ENCODE data around the gene ITGA7. TPM values are rescaled to one million over a fixed set of nuclear protein-coding genes. Genes with fewer than 3 reads are reported as not detected.

ITGA7 gene
- total and polyA plus RNA-seq, 8 donors, result 10.3 to 62.4 (median 20.7) TPM

DNA sequence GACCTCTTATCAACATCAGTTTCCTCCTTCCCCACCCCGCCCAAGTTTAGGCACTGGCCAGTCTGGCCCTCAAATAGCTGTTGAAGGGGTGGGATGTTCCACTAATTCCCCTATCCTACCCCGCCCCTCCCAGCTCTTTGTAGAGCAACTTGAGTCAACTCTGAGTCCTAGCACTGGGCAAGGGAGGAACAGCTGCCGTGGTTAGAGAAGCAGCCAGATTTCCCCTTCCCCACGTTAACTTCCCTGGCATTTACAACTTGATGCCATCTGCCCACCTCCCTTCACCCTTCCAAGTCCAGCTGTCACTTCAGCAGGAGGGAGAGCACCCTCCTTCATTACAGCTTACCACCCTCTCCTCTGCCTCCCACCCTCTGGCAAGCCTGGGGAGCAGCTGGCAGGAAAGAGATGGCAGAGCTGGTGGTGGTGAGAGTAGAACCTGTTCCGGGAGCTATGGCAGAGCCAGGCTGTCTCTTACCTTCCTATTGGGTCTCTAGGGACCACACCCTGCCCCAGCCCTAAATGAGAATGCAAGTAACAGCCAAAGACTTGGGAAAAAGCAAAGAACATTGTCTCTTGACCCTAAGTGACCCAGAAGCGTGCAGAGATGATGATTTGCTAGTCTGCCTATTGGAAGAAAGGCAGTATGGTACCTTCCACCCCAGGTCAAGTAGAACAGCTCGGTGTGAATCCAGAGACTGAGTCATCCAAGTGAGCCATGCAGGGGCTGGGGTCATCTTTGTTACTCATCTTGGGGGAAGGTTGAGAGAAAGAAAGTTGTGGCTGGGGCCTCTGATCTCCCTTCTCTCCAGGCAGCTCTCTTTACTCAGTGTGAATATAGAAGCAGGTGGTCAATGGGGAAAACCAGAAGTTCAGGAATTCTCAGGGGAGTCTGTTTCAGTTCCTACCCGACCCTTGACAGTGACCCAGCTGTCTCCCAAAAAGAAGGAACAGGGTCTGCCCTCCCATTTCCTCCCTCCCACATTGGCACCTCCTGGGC lies 9.6 kb upstream of the ITGA7 start:
- Histone ChIP-seq H3K4me1 (peaks cover 26 to 63% of the 10 kb centered on the region in 2 donors), H3K4me3 (peak overlapping the region; percentile 48 to 94), H3K36me3 (peaks cover 0 to 17% of the 10 kb centered on the region in 2 donors), H3K27ac (peak overlapping the region; percentile 88 to 98), H3K27me3 (no peaks in the 10 kb centered on the region), H3K9me3 (no peaks in the 10 kb centered on the region)
- TF ChIP-seq, protein P1, sequence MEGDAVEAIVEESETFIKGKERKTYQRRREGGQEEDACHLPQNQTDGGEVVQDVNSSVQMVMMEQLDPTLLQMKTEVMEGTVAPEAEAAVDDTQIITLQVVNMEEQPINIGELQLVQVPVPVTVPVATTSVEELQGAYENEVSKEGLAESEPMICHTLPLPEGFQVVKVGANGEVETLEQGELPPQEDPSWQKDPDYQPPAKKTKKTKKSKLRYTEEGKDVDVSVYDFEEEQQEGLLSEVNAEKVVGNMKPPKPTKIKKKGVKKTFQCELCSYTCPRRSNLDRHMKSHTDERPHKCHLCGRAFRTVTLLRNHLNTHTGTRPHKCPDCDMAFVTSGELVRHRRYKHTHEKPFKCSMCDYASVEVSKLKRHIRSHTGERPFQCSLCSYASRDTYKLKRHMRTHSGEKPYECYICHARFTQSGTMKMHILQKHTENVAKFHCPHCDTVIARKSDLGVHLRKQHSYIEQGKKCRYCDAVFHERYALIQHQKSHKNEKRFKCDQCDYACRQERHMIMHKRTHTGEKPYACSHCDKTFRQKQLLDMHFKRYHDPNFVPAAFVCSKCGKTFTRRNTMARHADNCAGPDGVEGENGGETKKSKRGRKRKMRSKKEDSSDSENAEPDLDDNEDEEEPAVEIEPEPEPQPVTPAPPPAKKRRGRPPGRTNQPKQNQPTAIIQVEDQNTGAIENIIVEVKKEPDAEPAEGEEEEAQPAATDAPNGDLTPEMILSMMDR (IDR thresholded peaks at IDR 0.05), result no peak
- no peak for DNase-seq
- ATAC-seq, result no peak
- intact Hi-C loops (cut with DNase I), result no loop called here

DNA sequence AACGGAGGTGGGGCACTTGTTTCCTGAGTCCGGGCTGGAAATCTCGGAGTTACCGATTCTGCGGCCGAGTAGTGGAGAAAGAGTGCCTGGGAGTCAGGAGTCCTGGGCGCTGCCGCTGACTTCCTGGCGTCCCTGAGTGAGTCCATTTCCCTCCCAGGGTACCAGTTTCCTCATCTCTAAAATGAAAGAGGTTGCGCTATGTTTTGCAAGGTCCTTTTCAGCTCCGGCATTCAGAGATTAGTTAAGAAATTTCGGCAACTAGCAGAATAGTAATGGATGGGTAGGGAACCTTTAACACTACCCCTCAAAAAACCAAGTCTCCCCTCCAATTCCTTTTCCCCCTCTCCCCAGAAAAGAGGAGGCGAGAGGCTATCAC lies 8.9 kb upstream of the ITGA7 start:
- H3K27me3 ChIP-seq, result no peaks in the 10 kb centered on the region
- H3K36me3 ChIP-seq, result peaks cover 0 to 17% of the 10 kb centered on the region in 2 donors
- intact Hi-C loops (cut with DNase I), result no loop called here
- H3K9me3 ChIP-seq, result no peaks in the 10 kb centered on the region
- peak overlapping the region; percentile 88 to 98 for H3K27ac ChIP-seq
- no peak for DNase-seq
- peaks cover 27 to 60% of the 10 kb centered on the region in 2 donors for H3K4me1 ChIP-seq
- TF ChIP-seq, protein P1 (IDR thresholded peaks at IDR 0.05), result no peak
- H3K4me3 ChIP-seq, result peak overlapping the region; percentile 48 to 94
- peak; percentile 17 for ATAC-seq

DNA sequence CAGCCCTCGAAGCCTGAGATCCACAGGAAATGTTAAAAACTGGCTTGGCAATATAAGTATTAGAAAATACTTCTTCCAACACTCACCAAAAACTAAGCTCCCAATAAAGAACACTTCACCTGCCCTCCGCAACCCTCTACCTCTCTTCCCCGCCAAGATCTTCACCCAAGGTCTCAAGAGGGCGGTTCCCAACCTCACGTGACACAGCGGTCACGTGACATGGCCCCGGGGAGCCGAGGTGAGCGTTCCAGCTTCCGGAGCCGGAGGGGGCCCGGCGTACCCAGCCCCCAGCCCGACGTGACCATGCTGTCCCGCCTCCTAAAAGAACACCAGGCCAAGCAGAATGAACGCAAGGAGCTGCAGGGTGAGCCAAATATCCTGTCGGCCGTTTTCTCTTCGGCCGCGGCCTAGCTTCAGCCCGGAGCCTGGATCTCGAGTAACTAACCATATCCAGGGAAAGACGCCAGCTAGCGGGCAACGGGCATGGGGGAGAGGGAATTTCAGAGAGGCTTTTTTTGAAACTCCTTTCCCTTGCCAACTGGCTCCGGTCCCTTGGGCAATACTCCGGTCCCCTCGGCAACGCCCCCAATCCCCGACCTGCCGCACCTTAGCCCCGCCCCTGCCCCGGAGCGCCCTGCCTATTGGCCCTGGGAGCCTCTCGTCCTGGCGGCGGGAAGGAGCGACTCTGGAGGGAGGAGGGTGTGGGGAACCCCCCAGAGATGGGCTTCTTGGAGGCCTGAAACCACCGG lies 8.3 kb upstream of the ITGA7 start, which contains the start of gene BLOC1S1:
Gene BLOC1S1, plus strand, starts transcription at position 214 of the 749 bp plus-strand sequence. Its CDS starts 6 bp downstream, at position 220.
- DNase-seq, result peak; percentile 92 to 98 (median 96)
- peak within 1 kb of the TSS; percentile 88 to 98 for H3K27ac ChIP-seq
- no peaks in the 10 kb centered on the region for H3K9me3 ChIP-seq
- peaks cover 0 to 17% of the 10 kb centered on the region in 2 donors for H3K36me3 ChIP-seq
- intact Hi-C loops (cut with DNase I), result no loop called here
- peaks cover 27 to 55% of the 10 kb centered on the region in 2 donors for H3K4me1 ChIP-seq
- peak within 1 kb of the TSS; percentile 48 to 94 for H3K4me3 ChIP-seq
- H3K27me3 ChIP-seq, result no peaks in the 10 kb centered on the region
- TF ChIP-seq, protein P1 (IDR thresholded peaks at IDR 0.05), result no peak
- peak; percentile 91 for ATAC-seq

DNA sequence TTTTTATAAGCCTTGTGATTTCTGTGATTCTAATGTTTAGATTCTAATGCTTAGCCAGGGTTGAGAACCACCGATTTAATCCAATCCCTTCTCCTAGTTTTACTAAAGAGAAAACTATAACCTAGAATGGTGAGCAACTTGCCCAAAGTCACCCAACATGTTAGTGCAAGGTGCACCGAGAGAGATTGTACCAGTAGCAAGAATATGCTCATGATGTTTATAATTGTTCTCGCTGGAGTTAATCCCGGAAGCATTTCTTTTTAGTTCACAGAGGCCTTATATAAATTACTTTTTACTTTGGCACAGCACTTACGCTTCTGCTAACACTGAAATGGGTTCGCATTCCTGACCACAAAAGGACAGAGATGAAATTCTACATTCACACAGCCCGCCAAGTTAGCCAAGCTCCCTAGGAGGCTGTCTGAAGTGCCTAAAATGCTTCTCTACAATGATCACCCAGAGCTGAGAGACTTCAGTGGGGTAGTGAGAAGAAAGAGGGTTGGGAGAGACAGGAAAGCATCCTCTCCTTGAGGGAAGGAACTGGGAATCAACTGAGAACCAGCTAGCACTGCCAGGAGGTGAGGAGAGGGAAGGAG lies 7.6 kb upstream of the ITGA7 start:
- intact Hi-C loops (cut with DNase I), result no loop called here
- H3K9me3 ChIP-seq, result no peaks in the 10 kb centered on the region
- DNase-seq (no peak), ATAC-seq (no peak)
- no peaks in the 10 kb centered on the region for H3K27me3 ChIP-seq
- H3K36me3 ChIP-seq, result peaks cover 0 to 14% of the 10 kb centered on the region in 2 donors
- peak overlapping the region; percentile 88 to 98 for H3K27ac ChIP-seq
- TF ChIP-seq, protein P1 (IDR thresholded peaks at IDR 0.05), result no peak
- H3K4me3 ChIP-seq, result peak overlapping the region; percentile 48 to 94
- H3K4me1 ChIP-seq, result peaks cover 26 to 47% of the 10 kb centered on the region in 2 donors
